Body of pancreas (tissue), 4 donors: ENCODE results near the gene FAM120B. TPM values are rescaled to one million over a fixed set of nuclear protein-coding genes. Genes with fewer than 3 reads are reported as not detected.

Experiments
- ATAC-seq: fragments of 150-250 bp; one replicate; pipeline ENCODE4 v1.9.1; 2016
- DNase-seq, 4 donors: peaks; one replicate each; pipeline ENCODE4 v3.0.0-alpha.2; 2019
- H3K27ac ChIP-seq, 4 donors: fragments of 200-600 bp; sonication (generic); 1 replicate in 3 of 4; 2 replicates in 1 of 4; pipeline versions ENCODE4 v1.5.1 to v1.6.1; 2016 to 2019; ENCODE audit warnings: mild to moderate bottlenecking in 1 of 4, mixed read lengths in 1 of 4, moderate library complexity in 1 of 4
- H3K27me3 ChIP-seq, 2 donors: fragments of 200-600 bp; sonication (generic); one replicate each; pipeline ENCODE4 v1.6.0; 2016; ENCODE audit warnings: mild to moderate bottlenecking in 1 of 2
- H3K36me3 ChIP-seq, 2 donors: fragments of 200-600 bp; sonication (generic); replicated peaks in 1 of 2; 2 replicates each; pipeline ENCODE4 v1.5.1; 2016; ENCODE audit warnings: low read depth in 2 of 2; ENCODE audit not compliant: insufficient read depth in 1 of 2
- H3K4me1 ChIP-seq: fragments of 200-600 bp; sonication (generic); one replicate; pipeline ENCODE4 v1.6.0; 2016
- H3K4me3 ChIP-seq, 2 donors: fragments of 200-600 bp; sonication (generic); 1 replicate in 1 of 2; 2 replicates in 1 of 2; pipeline ENCODE4 v1.5.1; 2016 to 2019
- H3K9me3 ChIP-seq, 3 donors: fragments of 200-600 bp; sonication (generic); 1 replicate in 2 of 3; 2 replicates in 1 of 3; pipeline ENCODE4 v1.5.1; 2016
- POLR2A ChIP-seq, 3 donors: fragments of 450-650 bp; IDR thresholded peaks; one replicate each; pipeline ENCODE4 v1.6.1; 2016; ENCODE audit warnings: antibody characterized with exemption in 3 of 3, mild to moderate bottlenecking in 2 of 3
- WGBS, 2 donors: methylation state at CpG; one replicate each; pipeline ENCODE4 v1.1.5; 2017; 5-methylcytosine and 5-hydroxymethylcytosine counted together
- intact Hi-C: fragments of 100-400 bp; cut with DNase I; formaldehyde crosslinking; loops from one replicate; pipeline ENCODE4 v1.15.1; 2023
- total RNA-seq, 2 donors: library from RNA; depleted of rRNA; stranded (reverse); fragments of >200 nt; gene quantifications; one replicate each; pipeline ENCODE4 v1.1.0, GENCODE V29; 2016
- TF ChIP-seq, protein P1 (sequence below), 7 experiments: fragments of 450-650 bp in 4 of 7; fragments of 200-600 bp in 3 of 7; sonication (generic) in 3 of 7; IDR thresholded peaks; one replicate each; pipeline ENCODE4 v1.5.1; 2016 to 2019; ENCODE audit warnings: antibody characterized with exemption in 7 of 7

FAM120B gene
- total RNA-seq, 2 donors from 2014 or later, result 15.6 to 29.0 TPM

- TF ChIP-seq, protein P1, sequence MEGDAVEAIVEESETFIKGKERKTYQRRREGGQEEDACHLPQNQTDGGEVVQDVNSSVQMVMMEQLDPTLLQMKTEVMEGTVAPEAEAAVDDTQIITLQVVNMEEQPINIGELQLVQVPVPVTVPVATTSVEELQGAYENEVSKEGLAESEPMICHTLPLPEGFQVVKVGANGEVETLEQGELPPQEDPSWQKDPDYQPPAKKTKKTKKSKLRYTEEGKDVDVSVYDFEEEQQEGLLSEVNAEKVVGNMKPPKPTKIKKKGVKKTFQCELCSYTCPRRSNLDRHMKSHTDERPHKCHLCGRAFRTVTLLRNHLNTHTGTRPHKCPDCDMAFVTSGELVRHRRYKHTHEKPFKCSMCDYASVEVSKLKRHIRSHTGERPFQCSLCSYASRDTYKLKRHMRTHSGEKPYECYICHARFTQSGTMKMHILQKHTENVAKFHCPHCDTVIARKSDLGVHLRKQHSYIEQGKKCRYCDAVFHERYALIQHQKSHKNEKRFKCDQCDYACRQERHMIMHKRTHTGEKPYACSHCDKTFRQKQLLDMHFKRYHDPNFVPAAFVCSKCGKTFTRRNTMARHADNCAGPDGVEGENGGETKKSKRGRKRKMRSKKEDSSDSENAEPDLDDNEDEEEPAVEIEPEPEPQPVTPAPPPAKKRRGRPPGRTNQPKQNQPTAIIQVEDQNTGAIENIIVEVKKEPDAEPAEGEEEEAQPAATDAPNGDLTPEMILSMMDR (IDR thresholded peaks at IDR 0.05), result no peak
- no peak for TF ChIP-seq POLR2A (IDR thresholded peaks at IDR 0.05)
- DNase-seq (no peak), ATAC-seq (no peak)
- Histone ChIP-seq H3K36me3 (peaks cover 0 to 3% of the 10 kb centered on the region in 2 donors), H3K4me3 (no peak overlapping the region), H3K27me3 (no peaks in the 10 kb centered on the region), H3K27ac (no peak overlapping the region), H3K9me3 (no peaks in the 10 kb centered on the region), H3K4me1 (no peaks in the 10 kb centered on the region)
- intact Hi-C loops, result no loop called here
- 95 to 96% methylated on average over 4 to 5 of the region's 5 CpGs for WGBS, 2 donors
Measured at GRCh38 chr6:170357812-170358211, 51.3 kb downstream of the FAM120B start.

- Histone ChIP-seq H3K9me3 (no peaks in the 10 kb centered on the region), H3K27me3 (no peaks in the 10 kb centered on the region), H3K4me1 (no peaks in the 10 kb centered on the region), H3K36me3 (peaks cover 0 to 3% of the 10 kb centered on the region in 2 donors), H3K4me3 (no peak overlapping the region), H3K27ac (no peak overlapping the region)
- intact Hi-C loops, result no loop called here
- DNase-seq (peak in 2 of 4 donors; percentile 21 to 29), ATAC-seq (no peak)
- TF ChIP-seq POLR2A (IDR thresholded peaks at IDR 0.05), result no peak
- TF ChIP-seq, protein P1 (IDR thresholded peaks at IDR 0.05), result no peak
- WGBS, 2 donors, result 73 to 76% methylated on average over 6 of the region's 6 CpGs
Measured at GRCh38 chr6:170358496-170358895, 51.9 kb downstream of the FAM120B start.

GRCh38 chr6:170360476-170360875, 53.9 kb downstream of the FAM120B start:
- TF ChIP-seq, protein P1 (IDR thresholded peaks at IDR 0.05), result no peak
- intact Hi-C loops, result no loop called here
- WGBS, 2 donors, result 72 to 81% methylated on average over 5 of the region's 5 CpGs
- ATAC-seq (peak; percentile 24), DNase-seq (no peak)
- H3K4me1 ChIP-seq, result no peaks in the 10 kb centered on the region
- H3K36me3 ChIP-seq, result peaks cover 0 to 3% of the 10 kb centered on the region in 2 donors
- no peaks in the 10 kb centered on the region for H3K9me3 ChIP-seq
- no peak overlapping the region for H3K4me3 ChIP-seq
- no peaks in the 10 kb centered on the region for H3K27me3 ChIP-seq
- no peak overlapping the region for H3K27ac ChIP-seq

DNA sequence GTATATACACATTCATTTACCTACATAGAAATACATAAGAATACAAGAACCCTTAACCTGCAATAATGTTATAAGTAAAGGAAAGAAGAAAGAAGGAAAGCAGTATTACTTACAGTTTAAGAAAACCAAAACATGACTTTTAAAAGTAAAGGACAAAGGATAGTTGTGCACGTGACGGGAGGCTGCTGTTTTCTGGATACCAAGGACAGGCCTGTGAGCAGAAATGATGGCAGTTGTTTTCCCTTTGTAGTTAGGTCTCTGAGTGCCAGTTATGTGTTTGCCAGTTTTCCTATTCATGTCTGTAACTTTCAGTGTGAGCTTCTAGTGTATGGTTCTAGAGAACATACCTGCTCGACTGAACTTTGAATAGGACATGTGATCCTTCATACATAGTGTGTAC, 54.8 kb downstream of the FAM120B start:
- WGBS, 2 donors, result 97% methylated on average over 3 of the region's 3 CpGs

DNA sequence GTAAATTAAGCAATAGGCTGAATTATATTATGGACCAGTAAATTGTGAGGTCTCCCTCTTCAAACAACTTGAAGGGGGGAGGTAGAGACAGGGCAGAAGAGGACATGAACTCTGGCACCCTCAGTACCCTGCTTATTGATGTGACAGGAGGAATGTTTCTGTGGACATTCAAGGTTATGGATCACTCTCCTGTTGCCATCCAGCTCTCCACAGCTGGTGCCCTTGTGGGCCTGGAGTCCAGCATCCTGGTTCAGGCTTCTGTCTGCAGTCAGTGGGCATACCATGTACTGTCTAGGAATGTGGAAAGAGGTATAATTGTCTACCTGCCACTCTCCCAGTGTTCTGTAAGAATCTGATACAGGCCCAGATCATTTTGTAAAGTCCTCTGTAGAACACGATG, 55.6 kb downstream of the FAM120B start:
- 92 to 94% methylated on average over 1 of the region's 1 CpG for WGBS, 2 donors
- H3K36me3 ChIP-seq, result peaks cover 0 to 1% of the 10 kb centered on the region in 2 donors
- H3K27ac ChIP-seq, result no peak overlapping the region
- TF ChIP-seq, protein P1 (IDR thresholded peaks at IDR 0.05), result no peak
- TF ChIP-seq POLR2A (IDR thresholded peaks at IDR 0.05), result no peak
- H3K27me3 ChIP-seq, result no peaks in the 10 kb centered on the region
- no peaks in the 10 kb centered on the region for H3K4me1 ChIP-seq
- intact Hi-C loops, result no loop called here
- no peaks in the 10 kb centered on the region for H3K9me3 ChIP-seq
- H3K4me3 ChIP-seq, result no peak overlapping the region
- DNase-seq, result no peak
- no peak for ATAC-seq

More for the DNA sequence above, 54.8 kb downstream of the FAM120B start:
- H3K36me3 ChIP-seq, result peaks cover 0 to 3% of the 10 kb centered on the region in 2 donors
- no peaks in the 10 kb centered on the region for H3K9me3 ChIP-seq
- ATAC-seq (no peak), DNase-seq (no peak)
- no peak overlapping the region for H3K4me3 ChIP-seq
- no peak for TF ChIP-seq POLR2A (IDR thresholded peaks at IDR 0.05)
- TF ChIP-seq, protein P1 (IDR thresholded peaks at IDR 0.05), result no peak
- no peaks in the 10 kb centered on the region for H3K27me3 ChIP-seq
- no peak overlapping the region for H3K27ac ChIP-seq
- intact Hi-C loops, result no loop called here
- H3K4me1 ChIP-seq, result no peaks in the 10 kb centered on the region
